ENCODE data around the gene ITGB4.
"Not testable (repeated sequence)": the region's sequence is repeated elsewhere in the genome, so short reads cannot be mapped to it uniquely, and the experiment has no call there.

ITGB4 gene

DNA sequence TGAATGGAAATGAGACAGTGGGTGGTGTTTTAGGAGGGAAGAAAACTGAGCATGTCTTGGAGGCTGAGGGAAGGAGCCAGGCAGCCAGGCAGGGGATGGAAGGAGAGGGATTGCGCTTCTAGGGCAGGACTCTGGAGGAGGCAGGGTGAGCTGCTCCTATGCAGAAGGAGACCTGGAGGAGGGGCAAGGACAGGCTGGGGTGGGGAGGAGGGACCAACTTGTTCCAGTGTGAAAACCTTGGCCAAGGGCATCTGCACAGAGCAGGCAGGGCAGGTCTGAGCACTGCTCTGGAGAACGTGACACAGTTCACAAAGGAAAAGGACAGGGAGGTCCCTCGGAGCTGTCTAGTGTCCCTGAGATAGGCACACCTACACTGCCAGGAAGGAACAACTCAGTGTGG lies 38.2 kb downstream of the ITGB4 start:
- H3K9me2 ChIP-seq (replicated peaks; ENCODE audit: insufficient read depth, low read length): no peaks in the 10 kb centered on the region
- no peaks in the 10 kb centered on the region for H3F3A ChIP-seq (ENCODE audit: insufficient read depth, low read length)
- no peak overlapping the region for H3K4me2 ChIP-seq (ENCODE audit: low read depth, low read length)
- H3K4me1 ChIP-seq (ENCODE audit: low read length): peaks cover 8% of the 10 kb centered on the region; the same call in 1 of the 2 replicates
- H4K20me1 ChIP-seq (ENCODE audit: insufficient read depth, low read length): no peaks in the 10 kb centered on the region
- H2AFZ ChIP-seq (ENCODE audit: low read length): no peak overlapping the region
- H3K36me3 ChIP-seq (replicated peaks; ENCODE audit: insufficient read depth, low read length): no peaks in the 10 kb centered on the region
- DNase-seq: no peak
- H3K27me3 ChIP-seq (replicated peaks; ENCODE audit: insufficient read depth, low read length): no peaks in the 10 kb centered on the region
- no peak for TF ChIP-seq EZH2phosphoT487 (IDR thresholded peaks at IDR 0.05; ENCODE audit: low read length)
- no peak for TF ChIP-seq EZH2 (optimal IDR thresholded peaks at IDR 0.05; ENCODE audit: low read depth, low read length)
- TF ChIP-seq, protein P1, sequence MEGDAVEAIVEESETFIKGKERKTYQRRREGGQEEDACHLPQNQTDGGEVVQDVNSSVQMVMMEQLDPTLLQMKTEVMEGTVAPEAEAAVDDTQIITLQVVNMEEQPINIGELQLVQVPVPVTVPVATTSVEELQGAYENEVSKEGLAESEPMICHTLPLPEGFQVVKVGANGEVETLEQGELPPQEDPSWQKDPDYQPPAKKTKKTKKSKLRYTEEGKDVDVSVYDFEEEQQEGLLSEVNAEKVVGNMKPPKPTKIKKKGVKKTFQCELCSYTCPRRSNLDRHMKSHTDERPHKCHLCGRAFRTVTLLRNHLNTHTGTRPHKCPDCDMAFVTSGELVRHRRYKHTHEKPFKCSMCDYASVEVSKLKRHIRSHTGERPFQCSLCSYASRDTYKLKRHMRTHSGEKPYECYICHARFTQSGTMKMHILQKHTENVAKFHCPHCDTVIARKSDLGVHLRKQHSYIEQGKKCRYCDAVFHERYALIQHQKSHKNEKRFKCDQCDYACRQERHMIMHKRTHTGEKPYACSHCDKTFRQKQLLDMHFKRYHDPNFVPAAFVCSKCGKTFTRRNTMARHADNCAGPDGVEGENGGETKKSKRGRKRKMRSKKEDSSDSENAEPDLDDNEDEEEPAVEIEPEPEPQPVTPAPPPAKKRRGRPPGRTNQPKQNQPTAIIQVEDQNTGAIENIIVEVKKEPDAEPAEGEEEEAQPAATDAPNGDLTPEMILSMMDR (IDR thresholded peaks at IDR 0.05; ENCODE audit: low read length): no peak
- no peaks in the 10 kb centered on the region for H3K9me3 ChIP-seq (replicated peaks; ENCODE audit: insufficient read depth, low read length)
- H3K9ac ChIP-seq (ENCODE audit: low read length): no peak overlapping the region
- no peak overlapping the region for H3K27ac ChIP-seq (ENCODE audit: low read length)
- no peaks in the 10 kb centered on the region for H3K79me2 ChIP-seq (ENCODE audit: low read length)
- no peak overlapping the region for H3K4me3 ChIP-seq (ENCODE audit: low read length)

DNA sequence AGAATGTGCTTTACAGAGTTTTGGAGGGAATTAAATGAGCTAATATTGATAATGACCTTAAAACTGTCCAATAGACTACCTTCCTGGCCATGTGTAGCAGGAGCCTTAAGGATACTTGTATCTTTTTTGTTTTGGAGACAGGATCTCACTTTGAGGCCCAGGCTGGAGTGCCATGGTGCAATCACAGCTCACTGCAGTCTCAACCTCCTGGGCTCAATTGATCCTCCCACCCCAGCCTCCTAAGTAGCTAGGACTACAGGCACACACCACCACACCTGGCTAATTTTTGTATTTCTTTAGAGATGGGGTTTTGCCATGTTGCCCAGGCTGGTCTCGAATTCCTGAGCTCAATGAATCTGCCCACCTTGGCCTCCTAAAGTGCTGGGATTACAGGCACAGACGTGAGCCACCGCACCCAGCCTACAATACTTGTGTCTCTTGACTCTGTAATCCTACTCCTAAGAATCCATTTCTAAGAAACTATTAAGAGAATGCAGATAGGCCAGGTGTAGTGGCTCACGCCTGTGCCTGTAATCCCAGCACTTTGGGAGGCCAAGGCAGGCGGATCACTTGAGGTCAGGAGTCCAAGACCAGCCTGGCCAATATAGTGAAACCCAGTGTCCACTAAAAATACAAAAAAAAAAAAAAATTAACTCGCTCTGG lies 38.9 kb downstream of the ITGB4 start:
- not testable (repeated sequence) for H3F3A ChIP-seq (ENCODE audit: insufficient read depth, low read length); H3K4me3 ChIP-seq (ENCODE audit: low read length); H3K9me3 ChIP-seq (replicated peaks; ENCODE audit: insufficient read depth, low read length); H3K27ac ChIP-seq (ENCODE audit: low read length); H3K9ac ChIP-seq (ENCODE audit: low read length); H3K4me2 ChIP-seq (ENCODE audit: low read depth, low read length); H3K27me3 ChIP-seq (replicated peaks; ENCODE audit: insufficient read depth, low read length); DNase-seq; H3K4me1 ChIP-seq (ENCODE audit: low read length); H3K79me2 ChIP-seq (ENCODE audit: low read length); H3K36me3 ChIP-seq (replicated peaks; ENCODE audit: insufficient read depth, low read length); H2AFZ ChIP-seq (ENCODE audit: low read length); H3K9me2 ChIP-seq (replicated peaks; ENCODE audit: insufficient read depth, low read length); H4K20me1 ChIP-seq (ENCODE audit: insufficient read depth, low read length)

DNA sequence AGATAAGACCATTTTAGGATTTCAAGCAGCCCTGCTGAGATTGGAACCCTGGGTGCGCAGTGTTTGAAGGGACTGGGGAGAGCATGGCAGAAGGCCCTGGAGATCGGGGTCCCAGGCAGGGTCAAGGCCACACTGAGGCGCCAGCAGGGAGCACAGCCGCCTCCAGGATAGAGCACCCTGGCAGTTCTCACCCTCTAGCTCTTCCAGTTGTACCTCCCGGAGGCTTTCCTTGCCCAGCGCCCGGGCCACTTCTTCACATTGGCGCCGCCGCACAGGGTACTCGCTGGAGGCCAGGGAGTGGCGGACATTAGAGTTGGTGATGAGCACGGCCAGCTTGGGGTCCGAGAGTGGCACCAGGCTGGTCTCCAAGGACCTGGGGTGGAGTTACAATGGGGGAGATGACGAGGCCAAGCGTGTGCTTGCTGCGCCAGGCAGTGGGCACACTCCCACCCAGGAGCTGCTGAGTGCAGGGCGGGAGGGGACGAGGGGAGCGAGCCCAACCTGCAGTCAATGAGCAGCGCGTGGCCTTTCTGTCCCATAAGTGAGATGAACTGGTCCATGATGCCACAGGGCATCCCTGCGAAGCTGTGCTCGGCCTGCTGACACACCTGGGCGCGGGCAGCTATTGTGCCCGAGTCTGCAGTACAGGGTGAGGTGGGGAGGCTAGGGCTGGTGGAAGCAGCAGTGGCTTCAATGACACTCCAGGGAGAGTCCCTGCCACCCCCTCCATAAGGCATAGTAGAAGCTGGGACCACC lies 41.4 kb downstream of the ITGB4 start:
- Histone ChIP-seq H3K27ac (ENCODE audit: low read length) (no peak overlapping the region), H2AFZ (ENCODE audit: low read length) (no peak overlapping the region), H3K9ac (ENCODE audit: low read length) (no peak overlapping the region), H3K79me2 (ENCODE audit: low read length) (no peaks in the 10 kb centered on the region), H4K20me1 (ENCODE audit: insufficient read depth, low read length) (no peaks in the 10 kb centered on the region), H3K4me3 (ENCODE audit: low read length) (no peak overlapping the region), H3K9me2 (replicated peaks; ENCODE audit: insufficient read depth, low read length) (no peaks in the 10 kb centered on the region), H3F3A (ENCODE audit: insufficient read depth, low read length) (peaks cover 11% of the 10 kb centered on the region; the same call in 1 of the 2 replicates), H3K36me3 (replicated peaks; ENCODE audit: insufficient read depth, low read length) (no peaks in the 10 kb centered on the region), H3K4me2 (ENCODE audit: low read depth, low read length) (no peak overlapping the region), H3K4me1 (ENCODE audit: low read length) (peaks cover 8% of the 10 kb centered on the region; the same call in 1 of the 2 replicates), H3K9me3 (replicated peaks; ENCODE audit: insufficient read depth, low read length) (no peaks in the 10 kb centered on the region), H3K27me3 (replicated peaks; ENCODE audit: insufficient read depth, low read length) (no peaks in the 10 kb centered on the region)
- TF ChIP-seq EZH2 (optimal IDR thresholded peaks at IDR 0.05; ENCODE audit: low read depth, low read length): no peak
- TF ChIP-seq, protein P1 (IDR thresholded peaks at IDR 0.05; ENCODE audit: low read length): no peak
- TF ChIP-seq EZH2phosphoT487 (IDR thresholded peaks at IDR 0.05; ENCODE audit: low read length): no peak
- no peak for DNase-seq

DNA sequence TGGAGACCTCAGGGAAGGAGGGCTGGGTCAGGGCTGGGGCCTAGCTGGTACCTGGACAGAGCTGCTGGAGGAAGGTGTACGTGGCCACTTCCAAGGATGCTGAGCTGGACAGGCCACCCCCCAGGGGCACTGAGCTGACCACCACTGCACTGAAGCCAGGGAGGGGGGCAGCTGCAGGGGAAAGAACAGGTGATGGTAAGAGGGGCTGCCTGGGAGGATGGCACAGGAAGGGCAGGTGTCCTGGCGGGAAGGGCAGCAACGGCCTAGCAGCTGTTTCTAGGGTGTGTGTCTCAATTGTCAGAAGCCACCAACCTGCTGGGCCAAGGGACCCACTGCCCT lies 42.0 kb downstream of the ITGB4 start:
- TF ChIP-seq EZH2 (optimal IDR thresholded peaks at IDR 0.05; ENCODE audit: low read depth, low read length): no peak
- TF ChIP-seq, protein P1 (IDR thresholded peaks at IDR 0.05; ENCODE audit: low read length): no peak
- no peak for TF ChIP-seq EZH2phosphoT487 (IDR thresholded peaks at IDR 0.05; ENCODE audit: low read length)
- Histone ChIP-seq H3K4me1 (ENCODE audit: low read length) (peaks cover 8% of the 10 kb centered on the region; the same call in 1 of the 2 replicates), H3K4me2 (ENCODE audit: low read depth, low read length) (no peak overlapping the region)

More for the DNA sequence above, 42.0 kb downstream of the ITGB4 start:
- Histone ChIP-seq H3K27ac (ENCODE audit: low read length) (no peak overlapping the region), H3K9me3 (replicated peaks; ENCODE audit: insufficient read depth, low read length) (no peaks in the 10 kb centered on the region), H3K79me2 (ENCODE audit: low read length) (no peaks in the 10 kb centered on the region), H3K36me3 (replicated peaks; ENCODE audit: insufficient read depth, low read length) (no peaks in the 10 kb centered on the region), H3F3A (ENCODE audit: insufficient read depth, low read length) (peaks cover 11% of the 10 kb centered on the region; the same call in 1 of the 2 replicates), H3K9me2 (replicated peaks; ENCODE audit: insufficient read depth, low read length) (no peaks in the 10 kb centered on the region), H3K4me3 (ENCODE audit: low read length) (no peak overlapping the region), H2AFZ (ENCODE audit: low read length) (no peak overlapping the region), H3K27me3 (replicated peaks; ENCODE audit: insufficient read depth, low read length) (no peaks in the 10 kb centered on the region), H3K9ac (ENCODE audit: low read length) (no peak overlapping the region), H4K20me1 (ENCODE audit: insufficient read depth, low read length) (no peaks in the 10 kb centered on the region)
- no peak for DNase-seq
